K562 (cell line): ENCODE results near the gene IL1B. TPM values are rescaled to one million over a fixed set of nuclear protein-coding genes. Genes with fewer than 3 reads are reported as not detected.

ENCODE experiments used
- FOXO4 ChIP-seq: fragments of 450-650 bp; formaldehyde crosslinking; IDR thresholded peaks from 2 replicates; pipeline ENCODE4 v1.4.0; 2020; ENCODE audit warnings: mild to moderate bottlenecking, moderate library complexity
- PHF8 ChIP-seq: fragments of 200-600 bp; sonication (generic); IDR thresholded peaks from 2 replicates; pipeline ENCODE4 v1.6.1; 2012; ENCODE audit warnings: mixed run types, mild to moderate bottlenecking, inconsistent platforms, low read length, moderate library complexity, borderline replicate concordance
- REST ChIP-seq, 2 experiments: fragments of 450-650 bp; formaldehyde crosslinking in 1 of 2; IDR thresholded peaks; 2 replicates each; pipeline versions ENCODE4 v1.4.0 to v1.6.1; 2014 to 2020; ENCODE audit warnings: mild to moderate bottlenecking in 2 of 2, borderline replicate concordance in 1 of 2, low read depth in 1 of 2
- ZBTB40 ChIP-seq, 2 experiments: fragments of 450-650 bp in 1 of 2; sonication (generic) in 1 of 2; formaldehyde crosslinking in 1 of 2; IDR thresholded peaks; 2 replicates each; pipeline versions ENCODE4 v1.7.1 to v1.9.0; 2016 to 2022; ENCODE audit warnings: inconsistent platforms in 1 of 2, mild to moderate bottlenecking in 1 of 2, missing genetic modification reagents in 1 of 2
- ZNF316 ChIP-seq: fragments of 450-650 bp; IDR thresholded peaks from 2 replicates; pipeline ENCODE4 v1.6.1; 2016
- ZNF778 ChIP-seq: fragments of 450-650 bp; formaldehyde crosslinking; IDR thresholded peaks from 2 replicates; pipeline ENCODE4 v1.4.0; 2020; ENCODE audit warnings: mild to moderate bottlenecking, moderate library complexity
- ZNF79 ChIP-seq: fragments of 250-450 bp; sonication (Bioruptor Pico); IDR thresholded peaks from 2 replicates; pipeline ENCODE4 v1.4.0; 2020; ENCODE audit warnings: low read depth, mild to moderate bottlenecking, moderate library complexity
- polyA plus RNA-seq, 8 experiments: library from polyadenylated mRNA; depleted of rRNA in 4 of 8; stranded (reverse) in 5 of 8; unstranded in 3 of 8; fragments of >200 nt; fragmentation: Nextera tagmentation in 2 of 8; fragmentation: Illumina TruSeq in 1 of 8; extraction: Ambion mirVana in 2 of 8; extraction: Trizol in 1 of 8; gene quantifications; 2 replicates each; pipeline versions ENCODE4 v1.2.1 to v1.2.3, GENCODE V29; 2011 to 2014; ENCODE audit warnings: inconsistent platforms in 1 of 8, missing spikeins in 1 of 8
- total RNA-seq, 7 experiments: library from RNA; depleted of rRNA in 6 of 7; stranded (reverse); fragments of >200 nt in 6 of 7; fragmentation: Illumina TruSeq in 2 of 7; extraction: Trizol in 2 of 7; gene quantifications; 2 replicates each; pipeline versions ENCODE4 v1.2.1 to v1.2.3, GENCODE V29; 2011 to 2021; ENCODE audit warnings: low replicate concordance in 1 of 7

IL1B gene
- total and polyA plus RNA-seq, 9 of the 15 experiments (the other 6 are each of a cell fraction or from before 2014, with no cell fraction given) = 0.29 TPM; not detected in 8

GRCh38 chr2:112794131-112794733 is 42.3 kb downstream of the IL1B start (continued):
- TF ChIP-seq ZBTB40 (IDR thresholded peaks at IDR 0.05) (peak; percentile 63), ZBTB40 (CRISPR knock-in tag; IDR thresholded peaks at IDR 0.05) (no peak), REST (IDR thresholded peaks at IDR 0.05; ENCODE audit: borderline replicate concordance) (peak; percentile 77), REST (CRISPR knock-in tag; IDR thresholded peaks at IDR 0.05; ENCODE audit: low read depth) (no peak), FOXO4 (CRISPR knock-in tag) (no peak), PHF8 (no peak), ZNF316 (peak; percentile 94), ZNF778 (no peak), ZNF79 (no peak)
